K562 (cell line): ENCODE measurements around the gene HDAC1. TPM values are rescaled to one million over a fixed set of nuclear protein-coding genes. Genes with fewer than 3 reads are reported as not detected.

Experiments used
- ATAC-seq: fragments of 200-7000 bp; cut with Tn5 transposase; 3 replicates; pipeline ENCODE4 v1.9.1; 2020; ENCODE audit warnings: moderate library complexity
- BruUV-seq: library from RNA; stranded (reverse); fragments of 400-500 nt; replicated peaks from 2 replicates; lab custom pipeline; 2021; lab: Mats Ljungman, UMichigan
- CTCF ChIA-PET: fragments of 300-600 bp; formaldehyde crosslinking; extraction: SDS; loops from one replicate; lab custom pipeline; 2021; ENCODE audit warnings: low intra/inter-chr PET ratio; lab: Yijun Ruan, JAX
- POLR2A ChIA-PET: fragments of 300-600, 350-650 bp; sonication (Branson Sonifier 250); formaldehyde crosslinking; extraction: SDS; loops from one replicate; lab custom pipeline; 2021; ENCODE audit warnings: antibody characterized with exemption, inconsistent platforms; lab: Yijun Ruan, JAX
- DNase-seq, 4 experiments: peaks; one replicate each; pipeline versions ENCODE4 v3.0.0 to v3.0.0-alpha.2; 2011 to 2018; ENCODE audit warnings: low spot score in 3 of 4, mixed read lengths in 3 of 4; ENCODE audit errors: extremely low read depth in 1 of 4
- FAIRE-seq: peaks from 2 replicates; lab custom pipeline; 2011; peaks lifted over from hg19 to GRCh38; lab: Jason Lieb, UNC
- H2AFZ ChIP-seq: 2 replicates; pipeline ENCODE4 v1.6.0; 2011; ENCODE audit warnings: low read depth, low read length, control low read depth, inconsistent platforms
- H3K27ac ChIP-seq: fragments of 200-600 bp; 3 replicates; pipeline ENCODE4 v1.8.0; 2011; ENCODE audit warnings: low read depth, mild to moderate bottlenecking, control low read depth, inconsistent platforms, low read length, moderate library complexity, mixed read lengths; ENCODE audit errors: extremely low read depth
- H3K27me3 ChIP-seq, 2 experiments: fragments of 300-600 bp in 1 of 2; 2 replicates in 1 of 2; 3 replicates in 1 of 2; pipeline versions ENCODE4 v1.6.0 to v1.8.0; 2011; ENCODE audit warnings: inconsistent platforms in 2 of 2, low read length in 2 of 2, mild to moderate bottlenecking in 1 of 2, mixed read lengths in 1 of 2, moderate library complexity in 1 of 2; ENCODE audit not compliant: control insufficient read depth in 2 of 2, insufficient read depth in 2 of 2
- H3K36me3 ChIP-seq: fragments of 300-600 bp; 3 replicates; pipeline ENCODE4 v1.8.0; 2011; ENCODE audit warnings: mild to moderate bottlenecking, low read length, inconsistent platforms; ENCODE audit not compliant: control insufficient read depth, insufficient read depth
- H3K4me1 ChIP-seq, 2 experiments: fragments of 200-600 bp in 1 of 2; replicated peaks in 1 of 2; 2 replicates in 1 of 2; 3 replicates in 1 of 2; pipeline versions ENCODE4 v1.5.1 to v1.8.0; 2011; ENCODE audit warnings: inconsistent platforms in 2 of 2, low read length in 2 of 2, mild to moderate bottlenecking in 1 of 2, mixed read lengths in 1 of 2, moderate library complexity in 1 of 2; ENCODE audit not compliant: control insufficient read depth in 2 of 2, insufficient read depth in 2 of 2
- H3K4me2 ChIP-seq: 2 replicates; pipeline ENCODE4 v1.6.1; 2011; ENCODE audit warnings: low read length, control low read depth, inconsistent platforms, mixed read lengths; ENCODE audit not compliant: insufficient read depth
- H3K4me3 ChIP-seq: fragments of 200-600 bp; sonication (generic), shearing (Covaris generic); 2 replicates; pipeline ENCODE4 v1.5.1; 2016; ENCODE audit warnings: control low read depth, inconsistent platforms
- H3K79me2 ChIP-seq: fragments of 200-600 bp; 3 replicates; pipeline ENCODE4 v1.8.0; 2011; ENCODE audit warnings: low read length, inconsistent platforms; ENCODE audit not compliant: control insufficient read depth, insufficient read depth
- H3K9ac ChIP-seq, 2 experiments: 2 replicates each; pipeline versions ENCODE4 v1.6.0 to v1.6.1; 2011; ENCODE audit warnings: low read depth in 2 of 2, low read length in 2 of 2, control low read depth in 1 of 2, inconsistent platforms in 1 of 2, mild to moderate bottlenecking in 1 of 2, mixed read lengths in 1 of 2; ENCODE audit not compliant: insufficient read depth in 1 of 2
- H3K9me1 ChIP-seq: one replicate; pipeline ENCODE4 v1.6.0; 2011; ENCODE audit warnings: inconsistent platforms, mild to moderate bottlenecking, low read length, moderate library complexity; ENCODE audit not compliant: control insufficient read depth, insufficient read depth
- H3K9me3 ChIP-seq: replicated peaks from 2 replicates; pipeline ENCODE4 v1.5.1; 2011; ENCODE audit warnings: low read depth, low read length, inconsistent platforms; ENCODE audit not compliant: control insufficient read depth, insufficient read depth
- H4K20me1 ChIP-seq: replicated peaks from 2 replicates; pipeline ENCODE4 v1.6.1; 2011; ENCODE audit warnings: low read length, inconsistent platforms, mixed read lengths; ENCODE audit not compliant: control insufficient read depth, insufficient read depth
- ARID2 ChIP-seq: fragments of 450-650 bp; IDR thresholded peaks from 2 replicates; pipeline ENCODE4 v1.6.1; 2017; ENCODE audit warnings: antibody characterized with exemption, mild to moderate bottlenecking
- BRD4 ChIP-seq: fragments of 200-600 bp; sonication (generic); IDR thresholded peaks from 2 replicates; pipeline ENCODE4 v1.6.1; 2017; ENCODE audit warnings: inconsistent platforms
- FOXA3 ChIP-seq, 2 experiments: fragments of 450-650 bp in 1 of 2; sonication (generic) in 1 of 2; formaldehyde crosslinking; IDR thresholded peaks in 1 of 2; conservative IDR thresholded peaks in 1 of 2; 2 replicates each; pipeline versions ENCODE4 v1.4.0 to v1.8.0; 2020 to 2022; ENCODE audit warnings: mild to moderate bottlenecking in 2 of 2, missing genetic modification reagents in 1 of 2
- FOXM1 ChIP-seq, 2 experiments: fragments of 450-650 bp in 1 of 2; sonication (generic) in 1 of 2; formaldehyde crosslinking in 1 of 2; IDR thresholded peaks; 2 replicates each; pipeline versions ENCODE4 v1.6.1 to v1.9.0; 2017 to 2022; ENCODE audit warnings: low read depth in 2 of 2, mild to moderate bottlenecking in 2 of 2, missing genetic modification reagents in 1 of 2, moderate library complexity in 1 of 2
- MEF2A ChIP-seq: IDR thresholded peaks from 2 replicates; pipeline ENCODE4 v1.6.1; 2011; ENCODE audit warnings: low read depth, mild to moderate bottlenecking, low read length, moderate library complexity; ENCODE audit not compliant: control insufficient read depth
- NFRKB ChIP-seq: fragments of 450-650 bp; IDR thresholded peaks from 2 replicates; pipeline ENCODE4 v1.6.1; 2016; ENCODE audit warnings: low read depth
- NONO ChIP-seq, 2 experiments: fragments of 200-400 bp in 1 of 2; fragments of 450-650 bp in 1 of 2; formaldehyde crosslinking in 1 of 2; IDR thresholded peaks; 2 replicates each; pipeline ENCODE4 v1.6.1; 2017; ENCODE audit warnings: low read depth in 2 of 2, mild to moderate bottlenecking in 2 of 2, moderate library complexity in 2 of 2, low read length in 1 of 2
- RBM15 ChIP-seq: fragments of 200-400 bp; formaldehyde crosslinking; IDR thresholded peaks from 2 replicates; pipeline ENCODE4 v1.6.1; 2018; ENCODE audit warnings: mild to moderate bottlenecking, low read length, moderate library complexity; ENCODE audit not compliant: insufficient read depth
- ZBTB11 ChIP-seq, 3 experiments: fragments of 200-800 bp in 1 of 3; fragments of 250-450 bp in 1 of 3; fragments of 450-650 bp in 1 of 3; sonication (Bioruptor Pico) in 1 of 3; sonication (Bioruptor generic) in 1 of 3; formaldehyde crosslinking in 1 of 3; IDR thresholded peaks; 2 replicates each; pipeline versions ENCODE4 v1.6.1 to v1.8.0; 2016 to 2022; ENCODE audit warnings: mild to moderate bottlenecking in 2 of 3, missing genetic modification characterization in 2 of 3, missing compliant biosample characterization in 1 of 3, moderate library complexity in 1 of 3
- ZFP30 ChIP-seq: fragments of 250-450 bp; sonication (Bioruptor Pico); IDR thresholded peaks from 2 replicates; pipeline ENCODE4 v1.8.0; 2022; ENCODE audit warnings: moderate library complexity, mild to moderate bottlenecking, inconsistent platforms, borderline replicate concordance
- ZNF217 ChIP-seq: sonication (generic); formaldehyde crosslinking; IDR thresholded peaks from 2 replicates; pipeline ENCODE4 v1.8.0; 2022; ENCODE audit warnings: mild to moderate bottlenecking, missing genetic modification reagents
- ZNF586 ChIP-seq: fragments of 450-650 bp; formaldehyde crosslinking; conservative IDR thresholded peaks from 2 replicates; pipeline ENCODE4 v1.4.0; 2020; ENCODE audit warnings: mild to moderate bottlenecking, moderate library complexity
- WGBS: fragments of 100-300 bp; shearing (Covaris generic); methylation state at CpG from one replicate; pipeline ENCODE4 v1.1.6; 2016; ENCODE audit warnings: low coverage, mixed read lengths; ENCODE audit not compliant: insufficient coverage; ENCODE audit errors: missing lambda C conversion rate; 5-methylcytosine and 5-hydroxymethylcytosine counted together
- in situ Hi-C: fragments of 300-500 bp; cut with MboI; formaldehyde crosslinking; loops from 4 replicates; pipeline ENCODE4 v1.15.0; 2018; ENCODE audit warnings: inconsistent platforms, mixed read lengths
- intact Hi-C: fragments of 100-400 bp; cut with micrococcal nuclease; formaldehyde crosslinking; loops from 2 replicates; pipeline ENCODE4 v1.14.2; 2022
- polyA plus RNA-seq, 8 experiments: library from polyadenylated mRNA; depleted of rRNA in 4 of 8; stranded (reverse) in 5 of 8; unstranded in 3 of 8; fragments of >200 nt; fragmentation: Nextera tagmentation in 2 of 8; fragmentation: Illumina TruSeq in 1 of 8; extraction: Ambion mirVana in 2 of 8; extraction: Trizol in 1 of 8; gene quantifications; 2 replicates each; pipeline versions ENCODE4 v1.2.1 to v1.2.3, GENCODE V29; 2011 to 2014; ENCODE audit warnings: inconsistent platforms in 1 of 8, missing spikeins in 1 of 8
- total RNA-seq, 7 experiments: library from RNA; depleted of rRNA in 6 of 7; stranded (reverse); fragments of >200 nt in 6 of 7; fragmentation: Illumina TruSeq in 2 of 7; extraction: Trizol in 2 of 7; gene quantifications; 2 replicates each; pipeline versions ENCODE4 v1.2.1 to v1.2.3, GENCODE V29; 2011 to 2021; ENCODE audit warnings: low replicate concordance in 1 of 7
- TF ChIP-seq, protein P1 (sequence below): sonication (generic); formaldehyde crosslinking; IDR thresholded peaks from 2 replicates; pipeline ENCODE4 v1.8.0; 2022; ENCODE audit warnings: missing genetic modification reagents, mild to moderate bottlenecking, moderate library complexity, borderline replicate concordance

The HDAC1 gene
- total and polyA plus RNA-seq, 9 of the 15 experiments (the other 6 are each of a cell fraction or from before 2014, with no cell fraction given) = 169 to 384 (median 193) TPM

DNA sequence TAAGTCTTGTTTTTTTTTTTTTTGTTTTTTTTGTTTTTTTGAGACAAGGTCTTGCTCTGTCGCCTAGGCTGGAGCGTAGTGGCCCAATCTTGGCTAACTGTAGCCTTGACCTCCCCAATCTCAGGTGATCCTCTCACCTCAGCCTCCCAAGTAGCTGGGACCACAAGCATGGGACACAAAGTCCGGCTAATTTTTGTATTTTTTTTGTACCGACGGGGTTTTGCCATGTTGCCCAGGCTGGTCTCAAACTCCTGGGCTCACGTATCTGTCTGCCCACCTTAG lies 34.7 kb upstream of the HDAC1 start:
- Histone ChIP-seq H3K4me2 (no peak overlapping the region), H2AFZ (no peak overlapping the region), H3K9ac (no peak overlapping the region), H3K9me1 (no peaks in the 10 kb centered on the region), H3K79me2 (no peaks in the 10 kb centered on the region), H4K20me1 (no peaks in the 10 kb centered on the region), H3K4me1 (peaks cover 3 to 4% of the 10 kb centered on the region in 2 experiments; a peak in 3 of 5 replicates), H3K27ac (no peak overlapping the region)
- BruUV-seq = no TSS peak
- FAIRE-seq = no peak
- 37% methylated on average over 6 of the region's 6 CpGs for WGBS
- intact Hi-C loops = no loop called here
- POLR2A ChIA-PET = interaction anchor here (1.0 to 1.6 kb wide), 2 partner anchors 9 to 19 kb away, joined by 4 read pairs; no protein-coding TSS in a partner anchor
- CTCF ChIA-PET = no interaction called here
- TF ChIP-seq ZNF586 (CRISPR knock-in tag) (no peak), NFRKB (no peak), MEF2A (no peak), ZNF217 (CRISPR knock-in tag) (no peak), RBM15 (no peak), FOXA3 (CRISPR knock-in tag; conservative IDR thresholded peaks at IDR 0.05 in 1 of 2, IDR thresholded peaks at IDR 0.05 in 1 of 2) (no peak), ZBTB11 (CRISPR knock-in tag; IDR thresholded peaks at IDR 0.05) (no peak), BRD4 (no peak), ARID2 (no peak), FOXM1 (IDR thresholded peaks at IDR 0.05; ENCODE audit: low read depth) (no peak), FOXM1 (CRISPR knock-in tag; IDR thresholded peaks at IDR 0.05; ENCODE audit: low read depth) (no peak), NONO (IDR thresholded peaks at IDR 0.05; ENCODE audit: low read depth in 2 of 2, low read length in 1 of 2) (no peak), ZFP30 (CRISPR knock-in tag) (no peak)
- TF ChIP-seq, protein P1, sequence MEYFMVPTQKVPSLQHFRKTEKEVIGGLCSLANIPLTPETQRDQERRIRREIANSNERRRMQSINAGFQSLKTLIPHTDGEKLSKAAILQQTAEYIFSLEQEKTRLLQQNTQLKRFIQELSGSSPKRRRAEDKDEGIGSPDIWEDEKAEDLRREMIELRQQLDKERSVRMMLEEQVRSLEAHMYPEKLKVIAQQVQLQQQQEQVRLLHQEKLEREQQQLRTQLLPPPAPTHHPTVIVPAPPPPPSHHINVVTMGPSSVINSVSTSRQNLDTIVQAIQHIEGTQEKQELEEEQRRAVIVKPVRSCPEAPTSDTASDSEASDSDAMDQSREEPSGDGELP (CRISPR knock-in tag) = no peak
- TF ChIP-seq, all 486 proteins: peak for 0
- no peak for DNase-seq
- in situ Hi-C loops = no loop called here
- H3K27me3 ChIP-seq = no peaks in the 10 kb centered on the region
- no peak for ATAC-seq
- H3K9me3 ChIP-seq = no peaks in the 10 kb centered on the region
- H3K36me3 ChIP-seq = no peaks in the 10 kb centered on the region
- no peak overlapping the region for H3K4me3 ChIP-seq
